PC-9 (cell line): ENCODE results near the gene ERP29. TPM values are rescaled to one million over a fixed set of nuclear protein-coding genes. Genes with fewer than 3 reads are reported as not detected.

Experiments used
- BruUV-seq: library from RNA; stranded (reverse); fragments of 400-500 nt; replicated peaks from 2 replicates; lab custom pipeline; 2021; lab: Mats Ljungman, UMichigan
- CTCF ChIA-PET: fragments of 300-600 bp; sonication (Branson Sonifier 250); formaldehyde crosslinking; loops from one replicate; lab custom pipeline; 2022; ENCODE audit warnings: antibody characterized with exemption; lab: Charles Lee
- POLR2A ChIA-PET: fragments of 300-600 bp; sonication (Branson Sonifier 250); formaldehyde crosslinking; loops from one replicate; lab custom pipeline; 2022; ENCODE audit warnings: antibody characterized with exemption; ENCODE audit not compliant: unreplicated experiment; lab: Charles Lee
- DNase-seq, 2 experiments: peaks; one replicate each; pipeline versions ENCODE4 v3.0.0 to v3.0.0-alpha.2; 2015 to 2022; ENCODE audit warnings: mixed read lengths in 1 of 2
- H2AFZ ChIP-seq: fragments of 200-600 bp; sonication (generic); 2 replicates; pipeline ENCODE4 v1.8.1; 2017; ENCODE audit warnings: antibody characterized with exemption
- H3F3A ChIP-seq: fragments of 200-600 bp; sonication (generic); 2 replicates; pipeline ENCODE4 v1.8.1; 2017; ENCODE audit warnings: antibody characterized with exemption, mild to moderate bottlenecking, low read depth; ENCODE audit not compliant: insufficient read depth
- H3K27ac ChIP-seq: fragments of 200-600 bp; sonication (generic); 2 replicates; pipeline ENCODE4 v1.6.1; 2016; ENCODE audit warnings: mixed run types
- H3K27me3 ChIP-seq: fragments of 200-600 bp; sonication (generic); 2 replicates; pipeline ENCODE4 v1.6.1; 2016; ENCODE audit warnings: low read depth, mixed run types; ENCODE audit not compliant: insufficient read depth
- H3K36me3 ChIP-seq: fragments of 200-600 bp; sonication (generic); 2 replicates; pipeline ENCODE4 v1.6.1; 2016; ENCODE audit warnings: low read depth, mixed run types
- H3K4me1 ChIP-seq: fragments of 200-600 bp; sonication (generic); replicated peaks from 2 replicates; pipeline ENCODE4 v1.6.1; 2016; ENCODE audit warnings: mixed run types; ENCODE audit not compliant: insufficient read depth
- H3K4me2 ChIP-seq: fragments of 200-600 bp; sonication (generic); 2 replicates; pipeline ENCODE4 v1.6.1; 2017; ENCODE audit warnings: mixed run types
- H3K4me3 ChIP-seq: fragments of 200-600 bp; sonication (generic); 2 replicates; pipeline ENCODE4 v1.6.1; 2016; ENCODE audit warnings: mixed run types
- H3K79me2 ChIP-seq: fragments of 200-600 bp; sonication (generic); 2 replicates; pipeline ENCODE4 v1.6.1; 2017; ENCODE audit warnings: low read depth, mixed run types
- H3K9me2 ChIP-seq: fragments of 200-600 bp; sonication (generic); 2 replicates; pipeline ENCODE4 v1.8.1; 2017; ENCODE audit warnings: mild to moderate bottlenecking; ENCODE audit not compliant: insufficient read depth
- H3K9me3 ChIP-seq: fragments of 200-600 bp; sonication (generic); 2 replicates; pipeline ENCODE4 v1.8.1; 2016; ENCODE audit warnings: low read depth; ENCODE audit not compliant: insufficient read depth
- H4K20me1 ChIP-seq: fragments of 200-600 bp; sonication (generic); 2 replicates; pipeline ENCODE4 v1.8.1; 2017; ENCODE audit not compliant: insufficient read depth
- EZH2 ChIP-seq: fragments of 200-600 bp; sonication (generic); IDR thresholded peaks from 2 replicates; pipeline ENCODE4 v1.8.0; 2017; ENCODE audit warnings: antibody characterized with exemption, low read depth
- intact Hi-C: fragments of 100-400 bp; cut with micrococcal nuclease; formaldehyde crosslinking; loops from one replicate; pipeline ENCODE4 v1.10.0; 2022; ENCODE audit not compliant: unreplicated experiment
- total RNA-seq: library from RNA; stranded (reverse); gene quantifications from 2 replicates; pipeline ENCODE4 v1.2.3, GENCODE V29; 2021
- TF ChIP-seq, protein P1 (sequence below): fragments of 200-600 bp; sonication (generic); conservative IDR thresholded peaks from 2 replicates; pipeline ENCODE4 v1.6.1; 2017; ENCODE audit warnings: mixed run types, antibody characterized with exemption, mild to moderate bottlenecking, moderate library complexity

The ERP29 gene
- total RNA-seq, 1 experiment from 2014 or later = 131 TPM

DNA sequence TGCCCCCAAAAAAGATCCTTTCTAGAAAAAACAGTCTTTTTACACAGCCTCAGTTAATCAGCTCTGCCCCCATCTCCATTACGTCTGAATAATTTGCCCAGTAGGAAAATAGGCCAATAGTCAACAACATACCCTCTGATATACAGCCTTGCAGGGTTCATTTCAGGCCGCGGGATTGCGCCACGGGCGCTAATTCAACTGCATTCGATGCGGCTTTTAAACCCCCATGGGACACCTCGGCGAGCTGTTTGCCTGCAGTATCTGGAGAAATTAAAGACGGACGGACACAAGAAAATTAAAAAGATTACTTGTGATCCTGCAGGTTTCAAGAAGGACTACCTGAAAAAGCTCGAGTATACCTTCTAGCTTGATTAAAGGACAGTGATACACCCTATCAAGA lies 36.1 kb downstream of the ERP29 start:
- no peaks in the 10 kb centered on the region for H3K4me1 ChIP-seq
- no peaks in the 10 kb centered on the region; the same call in 1 of the 2 replicates for H3K79me2 ChIP-seq
- H3K4me3 ChIP-seq = no peak overlapping the region
- H4K20me1 ChIP-seq = peaks cover 51% of the 10 kb centered on the region
- peaks cover 51% of the 10 kb centered on the region for H3F3A ChIP-seq
- ChIA-PET POLR2A (no interaction called here), CTCF (no interaction called here)
- no peak overlapping the region for H2AFZ ChIP-seq
- no peak overlapping the region for H3K4me2 ChIP-seq
- DNase-seq = no peak
- no peaks in the 10 kb centered on the region for H3K9me3 ChIP-seq
- H3K36me3 ChIP-seq = peaks cover 81% of the 10 kb centered on the region
- no peaks in the 10 kb centered on the region for H3K27me3 ChIP-seq
- TF ChIP-seq, protein P1, sequence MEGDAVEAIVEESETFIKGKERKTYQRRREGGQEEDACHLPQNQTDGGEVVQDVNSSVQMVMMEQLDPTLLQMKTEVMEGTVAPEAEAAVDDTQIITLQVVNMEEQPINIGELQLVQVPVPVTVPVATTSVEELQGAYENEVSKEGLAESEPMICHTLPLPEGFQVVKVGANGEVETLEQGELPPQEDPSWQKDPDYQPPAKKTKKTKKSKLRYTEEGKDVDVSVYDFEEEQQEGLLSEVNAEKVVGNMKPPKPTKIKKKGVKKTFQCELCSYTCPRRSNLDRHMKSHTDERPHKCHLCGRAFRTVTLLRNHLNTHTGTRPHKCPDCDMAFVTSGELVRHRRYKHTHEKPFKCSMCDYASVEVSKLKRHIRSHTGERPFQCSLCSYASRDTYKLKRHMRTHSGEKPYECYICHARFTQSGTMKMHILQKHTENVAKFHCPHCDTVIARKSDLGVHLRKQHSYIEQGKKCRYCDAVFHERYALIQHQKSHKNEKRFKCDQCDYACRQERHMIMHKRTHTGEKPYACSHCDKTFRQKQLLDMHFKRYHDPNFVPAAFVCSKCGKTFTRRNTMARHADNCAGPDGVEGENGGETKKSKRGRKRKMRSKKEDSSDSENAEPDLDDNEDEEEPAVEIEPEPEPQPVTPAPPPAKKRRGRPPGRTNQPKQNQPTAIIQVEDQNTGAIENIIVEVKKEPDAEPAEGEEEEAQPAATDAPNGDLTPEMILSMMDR = no peak
- no peak for TF ChIP-seq EZH2
- no TSS peak for BruUV-seq
- intact Hi-C loops = no loop called here
- no peaks in the 10 kb centered on the region for H3K9me2 ChIP-seq
- no peak overlapping the region for H3K27ac ChIP-seq

DNA sequence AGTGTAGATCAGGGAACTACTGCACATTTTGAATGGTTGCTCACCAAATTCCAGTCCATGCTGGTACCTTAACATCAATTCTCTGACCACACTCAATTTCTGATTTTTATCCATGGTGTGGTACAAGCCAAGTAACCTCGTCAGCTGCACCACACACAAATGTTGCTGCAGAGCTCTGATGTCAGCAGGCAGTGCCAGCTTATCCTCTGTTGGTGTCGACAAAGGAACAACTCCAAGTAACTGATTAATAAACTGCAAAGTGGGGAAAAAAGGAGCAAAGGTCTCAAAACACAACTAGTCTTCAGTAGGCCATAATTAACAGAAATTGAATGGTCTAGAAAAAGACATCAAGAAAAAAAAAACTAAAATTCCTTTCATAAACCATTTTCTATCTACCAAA lies 47.9 kb downstream of the ERP29 start:
- peaks cover 18% of the 10 kb centered on the region; the same call in 1 of the 2 replicates for H3F3A ChIP-seq
- no peak overlapping the region for H3K4me2 ChIP-seq
- intact Hi-C loops = no loop called here
- ChIA-PET CTCF (no interaction called here), POLR2A (no interaction called here)
- H3K27ac ChIP-seq = no peak overlapping the region
- no peaks in the 10 kb centered on the region for H3K9me2 ChIP-seq
- H3K79me2 ChIP-seq = 0 out of 2 replicates have a peak, but pooled peaks cover 5% of the 10 kb centered on the region
- no peak for DNase-seq
- H3K36me3 ChIP-seq = peaks cover 38% of the 10 kb centered on the region
- BruUV-seq = no TSS peak
- H3K9me3 ChIP-seq = no peaks in the 10 kb centered on the region
- no peaks in the 10 kb centered on the region for H3K4me1 ChIP-seq
- H2AFZ ChIP-seq = no peak overlapping the region
- H4K20me1 ChIP-seq = peaks cover 9% of the 10 kb centered on the region
- H3K27me3 ChIP-seq = no peaks in the 10 kb centered on the region
- TF ChIP-seq EZH2 = no peak
- TF ChIP-seq, protein P1 = no peak
- no peak overlapping the region for H3K4me3 ChIP-seq

DNA sequence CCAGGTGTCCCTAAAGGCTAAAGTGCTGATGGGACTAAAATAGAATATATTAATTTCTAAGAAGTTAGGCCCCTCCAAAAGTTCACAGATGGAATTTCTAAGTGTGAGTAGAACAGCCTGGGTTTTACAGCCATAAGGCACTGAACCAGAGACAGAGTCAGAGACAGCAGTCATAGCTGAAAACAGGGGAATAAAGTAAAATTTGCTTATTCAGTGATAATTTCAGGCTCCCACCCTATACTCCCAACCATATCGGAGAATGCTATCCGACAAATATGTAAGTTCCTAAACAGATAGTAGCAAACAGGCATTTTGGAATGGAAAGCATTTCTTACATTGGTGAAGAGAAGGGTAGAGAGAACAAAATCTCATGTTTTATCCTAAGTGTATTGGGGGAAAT lies 50.0 kb downstream of the ERP29 start:
- Histone ChIP-seq H3K79me2 (0 out of 2 replicates have a peak, but pooled peaks cover 5% of the 10 kb centered on the region), H3K27me3 (no peaks in the 10 kb centered on the region), H3K27ac (no peak overlapping the region), H2AFZ (no peak overlapping the region), H3K9me3 (no peaks in the 10 kb centered on the region), H3K4me1 (no peaks in the 10 kb centered on the region), H3K4me2 (no peak overlapping the region), H3K9me2 (no peaks in the 10 kb centered on the region), H3K36me3 (peaks cover 46% of the 10 kb centered on the region), H3K4me3 (no peak overlapping the region), H3F3A (peaks cover 31% of the 10 kb centered on the region; the same call in 1 of the 2 replicates), H4K20me1 (peaks cover 24% of the 10 kb centered on the region)
- CTCF ChIA-PET = no interaction called here
- POLR2A ChIA-PET = no interaction called here
- intact Hi-C loops = no loop called here
- TF ChIP-seq, protein P1 = no peak
- TF ChIP-seq EZH2 = no peak
- no TSS peak for BruUV-seq
- DNase-seq = no peak
